Measurements from ENCODE around the gene NPAS1.

GRCh38 chr19:46999878-47000277, 19.8 kb upstream of the NPAS1 start:
- TF ChIP-seq EZH2phosphoT487 (IDR thresholded peaks at IDR 0.05; ENCODE audit: borderline replicate concordance, low read depth, low read length) (no peak), CTCF (conservative IDR thresholded peaks at IDR 0.05; ENCODE audit: low read length) (no peak)

Measured in OCI-LY7 (cell line).